Choroid plexus epithelial cell (primary cell): ENCODE measurements around the gene DPYSL4.

Experiments used
- DNase-seq: peaks from one replicate; pipeline ENCODE4 v3.0.0-alpha.2; 2010; ENCODE audit warnings: low read depth
- H3K4me3 ChIP-seq: 2 replicates; pipeline ENCODE4 v1.5.1; 2011; ENCODE audit warnings: low read depth, mild to moderate bottlenecking, control low read depth, low read length, moderate library complexity
- TF ChIP-seq, protein P1 (sequence below): conservative IDR thresholded peaks from 2 replicates; pipeline ENCODE4 v1.5.1; 2011; ENCODE audit warnings: low read depth, mild to moderate bottlenecking, control low read depth, inconsistent platforms, low read length, moderate library complexity

The DPYSL4 gene

DNA sequence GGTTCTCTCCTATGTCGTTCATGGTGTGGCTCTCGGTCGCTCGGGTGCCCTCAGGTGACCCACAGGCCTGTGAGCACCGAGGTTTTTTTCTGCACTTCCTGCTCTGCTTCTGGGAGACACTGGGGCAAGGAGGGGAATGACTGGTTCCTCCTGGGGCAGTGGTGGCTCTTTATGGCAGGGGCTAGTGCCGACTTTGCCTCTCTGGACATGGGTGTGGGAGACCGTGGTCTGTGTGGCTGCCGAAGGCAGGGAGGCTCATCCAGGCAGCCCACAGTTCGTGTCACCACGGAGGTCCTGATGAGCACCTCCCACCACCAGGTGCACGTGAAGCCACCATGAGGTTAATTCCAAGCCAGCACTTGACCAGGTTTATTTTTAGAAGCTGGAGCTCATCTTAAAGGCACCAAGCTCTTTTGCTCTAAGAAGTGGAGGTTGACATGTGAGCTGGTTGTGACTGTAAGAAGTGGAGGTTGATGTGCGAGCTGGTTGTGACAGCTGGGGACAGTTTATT is 24.7 kb upstream of the DPYSL4 start:
- H3K4me3 ChIP-seq, result no peak overlapping the region
- no peak for DNase-seq
- TF ChIP-seq, protein P1, sequence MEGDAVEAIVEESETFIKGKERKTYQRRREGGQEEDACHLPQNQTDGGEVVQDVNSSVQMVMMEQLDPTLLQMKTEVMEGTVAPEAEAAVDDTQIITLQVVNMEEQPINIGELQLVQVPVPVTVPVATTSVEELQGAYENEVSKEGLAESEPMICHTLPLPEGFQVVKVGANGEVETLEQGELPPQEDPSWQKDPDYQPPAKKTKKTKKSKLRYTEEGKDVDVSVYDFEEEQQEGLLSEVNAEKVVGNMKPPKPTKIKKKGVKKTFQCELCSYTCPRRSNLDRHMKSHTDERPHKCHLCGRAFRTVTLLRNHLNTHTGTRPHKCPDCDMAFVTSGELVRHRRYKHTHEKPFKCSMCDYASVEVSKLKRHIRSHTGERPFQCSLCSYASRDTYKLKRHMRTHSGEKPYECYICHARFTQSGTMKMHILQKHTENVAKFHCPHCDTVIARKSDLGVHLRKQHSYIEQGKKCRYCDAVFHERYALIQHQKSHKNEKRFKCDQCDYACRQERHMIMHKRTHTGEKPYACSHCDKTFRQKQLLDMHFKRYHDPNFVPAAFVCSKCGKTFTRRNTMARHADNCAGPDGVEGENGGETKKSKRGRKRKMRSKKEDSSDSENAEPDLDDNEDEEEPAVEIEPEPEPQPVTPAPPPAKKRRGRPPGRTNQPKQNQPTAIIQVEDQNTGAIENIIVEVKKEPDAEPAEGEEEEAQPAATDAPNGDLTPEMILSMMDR, result no peak

DNA sequence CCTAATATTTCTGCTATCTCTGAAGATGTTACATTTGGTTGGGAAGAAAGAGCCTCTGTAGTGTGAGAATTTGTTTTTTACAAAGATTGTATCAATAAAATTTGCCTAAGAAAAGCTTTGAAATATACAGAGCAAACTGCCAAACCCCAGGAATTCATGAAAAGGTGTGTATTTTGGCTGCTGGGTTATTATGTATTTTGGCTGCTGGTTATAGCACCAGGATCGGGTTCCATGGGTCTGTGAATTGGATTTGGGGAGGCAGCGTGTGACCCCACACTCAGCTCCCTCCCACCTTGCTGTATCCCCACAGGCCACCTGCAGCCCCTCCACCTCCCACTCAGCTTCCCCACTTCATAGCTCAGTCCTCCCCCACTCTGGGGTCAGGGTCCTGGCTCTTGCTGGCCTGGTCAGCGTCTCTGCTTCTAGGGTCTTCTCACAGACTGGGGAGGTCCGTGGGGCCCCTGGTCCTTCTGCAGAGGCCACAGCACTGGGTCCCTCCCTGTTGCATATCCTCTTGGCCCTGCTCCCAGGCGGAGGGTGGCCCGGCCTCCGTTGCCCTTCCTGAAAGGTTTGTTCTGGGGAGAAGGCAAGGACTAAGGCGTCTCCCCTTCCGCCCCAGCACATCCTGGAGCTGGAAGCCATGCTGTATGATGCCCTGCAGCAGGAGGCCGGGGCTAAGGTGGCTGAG is 24.0 kb upstream of the DPYSL4 start:
- DNase-seq, result no peak
- TF ChIP-seq, protein P1, result no peak

DNA sequence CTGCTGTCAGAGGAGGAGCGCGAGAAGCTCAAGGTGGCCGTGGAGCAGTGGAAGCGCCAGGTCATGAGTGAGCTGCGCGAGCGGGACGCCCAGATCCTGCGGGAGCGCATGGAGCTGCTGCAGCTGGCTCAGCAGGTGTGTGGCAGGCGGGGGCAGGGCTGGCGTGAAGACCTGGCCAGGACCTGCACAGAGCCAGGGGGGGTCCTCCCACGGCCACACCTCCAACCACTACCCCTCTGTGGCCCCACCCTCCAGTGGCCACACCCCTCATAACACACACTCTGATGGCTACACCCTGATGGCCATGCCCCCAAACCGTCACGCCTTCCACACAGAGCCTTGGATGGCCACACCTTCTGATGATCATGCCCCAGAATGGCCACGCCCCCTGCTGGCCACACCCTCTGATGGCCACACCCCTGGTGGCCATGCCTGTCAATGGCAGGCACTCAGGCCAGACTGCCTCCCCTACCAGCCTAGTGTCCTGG is 23.4 kb upstream of the DPYSL4 start:
- TF ChIP-seq, protein P1, result no peak
- no peak overlapping the region for H3K4me3 ChIP-seq
- no peak for DNase-seq

More for the DNA sequence above, 24.0 kb upstream of the DPYSL4 start:
- no peak overlapping the region for H3K4me3 ChIP-seq

DNA sequence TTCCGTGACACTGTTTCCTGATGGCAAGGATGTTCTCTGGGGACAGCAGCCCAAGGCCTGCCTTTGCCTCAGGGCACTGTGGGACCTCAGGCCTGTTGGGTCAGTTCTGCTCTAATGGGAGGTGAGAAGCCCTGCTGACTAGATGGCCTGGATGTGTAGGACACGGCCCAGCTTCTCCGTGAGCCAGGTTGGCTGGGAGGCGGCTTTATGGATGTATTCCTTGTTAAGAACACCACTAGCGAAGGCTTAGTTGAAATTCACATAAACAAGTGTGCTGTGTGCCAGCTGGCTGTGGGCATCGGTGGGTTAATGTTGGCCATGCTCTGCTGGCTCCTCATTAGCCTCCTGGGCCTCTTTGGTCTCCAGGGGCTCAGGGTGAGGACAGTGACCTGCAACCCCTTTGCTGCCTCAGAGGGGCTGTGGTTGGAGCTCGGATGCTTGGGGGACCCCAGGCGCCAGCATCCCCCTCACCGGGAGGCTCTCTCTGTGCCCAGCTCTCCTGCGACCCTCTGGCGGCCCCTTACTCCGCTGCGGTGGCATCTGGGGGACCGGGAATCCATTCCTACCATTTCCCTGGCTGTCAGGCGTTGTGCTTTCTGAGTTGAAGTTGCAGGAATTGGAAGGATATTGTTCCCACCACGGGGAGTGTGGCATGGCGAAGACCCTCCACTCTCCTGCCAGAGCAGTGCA is 22.8 kb upstream of the DPYSL4 start:
- H3K4me3 ChIP-seq, result no peak overlapping the region
- TF ChIP-seq, protein P1, result no peak
- DNase-seq, result no peak

DNA sequence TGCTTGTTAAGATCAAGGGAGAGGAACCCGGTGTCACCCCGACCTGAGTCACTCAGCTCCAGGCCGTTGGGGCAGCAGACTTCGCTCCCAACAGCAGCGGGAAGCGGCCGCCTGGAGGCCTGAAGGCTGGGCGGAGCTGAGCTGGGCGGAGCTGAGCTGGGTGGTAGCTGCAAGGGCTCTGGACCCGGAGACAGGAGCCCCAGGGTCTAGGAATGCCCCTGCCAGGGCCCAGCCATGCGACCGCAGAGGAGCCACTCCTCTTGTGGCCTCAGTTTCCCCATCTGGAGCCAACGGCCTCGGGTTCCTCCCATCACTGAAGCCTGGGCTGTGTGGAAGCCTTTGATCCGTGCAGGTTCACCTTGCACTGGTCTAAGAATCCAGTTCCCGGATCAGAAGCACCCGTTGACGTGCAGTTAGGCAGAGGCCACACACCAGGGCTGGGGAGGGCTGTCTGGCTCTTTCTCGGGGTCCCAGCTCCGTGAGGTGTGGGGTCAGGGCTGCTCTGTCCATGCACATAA is 21.9 kb upstream of the DPYSL4 start:
- H3K4me3 ChIP-seq, result no peak overlapping the region
- TF ChIP-seq, protein P1, result no peak
- DNase-seq, result no peak

DNA sequence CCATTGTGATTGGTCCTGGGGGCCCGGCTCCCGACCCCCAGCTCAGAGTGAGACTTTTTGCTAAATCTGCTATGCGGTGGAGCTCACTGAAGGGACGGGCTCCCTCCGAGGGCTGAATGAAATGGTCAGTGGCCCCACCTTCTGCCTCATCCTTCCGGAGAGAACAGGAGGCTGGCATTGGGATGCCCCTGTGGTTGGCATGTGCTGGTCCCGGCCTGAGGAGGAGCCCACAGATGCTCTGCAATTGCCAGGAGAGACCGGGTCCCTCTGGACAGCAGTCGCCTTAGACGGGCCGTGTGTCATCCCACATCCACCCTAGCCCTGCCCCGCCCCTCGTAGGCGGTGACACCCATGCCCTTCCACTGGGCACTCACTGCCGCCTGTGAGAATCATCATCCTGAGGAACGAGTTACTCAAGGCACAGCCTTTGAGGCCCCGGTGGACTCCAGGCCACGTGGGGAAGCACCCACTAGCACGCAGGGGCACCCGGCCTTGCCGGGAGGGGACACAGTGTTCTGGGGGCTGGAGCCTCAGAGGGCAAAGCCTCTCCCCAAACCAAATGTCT is 21.2 kb upstream of the DPYSL4 start:
- no peak for DNase-seq
- H3K4me3 ChIP-seq, result no peak overlapping the region
- TF ChIP-seq, protein P1, result no peak
